ENCODE data around the gene FGF18.

DNA sequence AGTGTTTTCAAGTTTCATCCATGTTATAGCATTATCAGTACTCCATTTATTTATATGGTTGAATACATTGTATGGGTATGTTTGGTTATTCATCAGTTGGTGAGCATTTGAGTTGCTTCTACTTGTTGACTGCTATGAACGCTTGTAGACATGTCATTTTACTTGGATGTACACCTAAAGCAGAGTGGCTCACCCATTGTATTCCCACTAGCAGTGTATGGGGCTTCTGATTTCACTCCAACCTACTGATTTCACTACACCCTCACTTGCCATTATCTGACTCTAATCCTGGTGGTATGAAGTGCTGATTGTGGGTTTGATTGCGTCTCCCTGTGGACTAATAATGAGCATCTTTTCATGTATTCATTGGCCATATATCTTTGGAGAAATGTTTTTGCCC is 22.3 kb upstream of the FGF18 start:
- TF ChIP-seq, protein P1, sequence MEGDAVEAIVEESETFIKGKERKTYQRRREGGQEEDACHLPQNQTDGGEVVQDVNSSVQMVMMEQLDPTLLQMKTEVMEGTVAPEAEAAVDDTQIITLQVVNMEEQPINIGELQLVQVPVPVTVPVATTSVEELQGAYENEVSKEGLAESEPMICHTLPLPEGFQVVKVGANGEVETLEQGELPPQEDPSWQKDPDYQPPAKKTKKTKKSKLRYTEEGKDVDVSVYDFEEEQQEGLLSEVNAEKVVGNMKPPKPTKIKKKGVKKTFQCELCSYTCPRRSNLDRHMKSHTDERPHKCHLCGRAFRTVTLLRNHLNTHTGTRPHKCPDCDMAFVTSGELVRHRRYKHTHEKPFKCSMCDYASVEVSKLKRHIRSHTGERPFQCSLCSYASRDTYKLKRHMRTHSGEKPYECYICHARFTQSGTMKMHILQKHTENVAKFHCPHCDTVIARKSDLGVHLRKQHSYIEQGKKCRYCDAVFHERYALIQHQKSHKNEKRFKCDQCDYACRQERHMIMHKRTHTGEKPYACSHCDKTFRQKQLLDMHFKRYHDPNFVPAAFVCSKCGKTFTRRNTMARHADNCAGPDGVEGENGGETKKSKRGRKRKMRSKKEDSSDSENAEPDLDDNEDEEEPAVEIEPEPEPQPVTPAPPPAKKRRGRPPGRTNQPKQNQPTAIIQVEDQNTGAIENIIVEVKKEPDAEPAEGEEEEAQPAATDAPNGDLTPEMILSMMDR (IDR thresholded peaks at IDR 0.05) = no peak
- no peak for TF ChIP-seq POLR2A (IDR thresholded peaks at IDR 0.05)
